ENCODE results near the gene AIF1.

AIF1 gene

DNA sequence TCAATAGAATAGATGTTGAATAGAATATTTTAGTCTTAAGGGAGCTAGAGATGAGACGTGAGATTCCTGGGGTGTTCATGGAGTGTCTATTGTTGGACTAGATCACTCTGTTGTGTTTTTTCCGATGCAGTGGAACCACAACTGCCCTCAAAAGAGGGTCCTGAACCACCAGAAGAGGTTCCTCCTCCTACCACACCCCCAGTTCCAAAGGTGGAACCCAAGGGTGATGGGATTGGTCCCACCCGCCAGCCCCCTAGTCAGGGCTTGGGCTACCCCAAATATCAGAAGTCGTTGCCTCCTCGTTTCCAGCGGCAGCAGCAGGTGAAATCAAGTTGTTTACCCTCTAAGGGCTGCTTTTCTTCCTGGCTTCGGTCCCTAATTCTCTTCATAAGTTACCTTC, 14.0 kb downstream of the AIF1 start:
- Histone ChIP-seq H3K27me3 (ENCODE audit: control insufficient read depth, insufficient read depth, low read length) (no peaks in the 10 kb centered on the region), H3K36me3 (ENCODE audit: control insufficient read depth, insufficient read depth, low read length) (peaks cover 94% of the 10 kb centered on the region), H3K9ac (ENCODE audit: low read depth, low read length) (no peak overlapping the region), H3K4me3 (ENCODE audit: low read depth, low read length) (no peak overlapping the region), H3K4me1 (ENCODE audit: control insufficient read depth, insufficient read depth, low read length) (no peaks in the 10 kb centered on the region), H3K9me3 (ENCODE audit: control insufficient read depth, insufficient read depth, low read length) (no peaks in the 10 kb centered on the region)

DNA sequence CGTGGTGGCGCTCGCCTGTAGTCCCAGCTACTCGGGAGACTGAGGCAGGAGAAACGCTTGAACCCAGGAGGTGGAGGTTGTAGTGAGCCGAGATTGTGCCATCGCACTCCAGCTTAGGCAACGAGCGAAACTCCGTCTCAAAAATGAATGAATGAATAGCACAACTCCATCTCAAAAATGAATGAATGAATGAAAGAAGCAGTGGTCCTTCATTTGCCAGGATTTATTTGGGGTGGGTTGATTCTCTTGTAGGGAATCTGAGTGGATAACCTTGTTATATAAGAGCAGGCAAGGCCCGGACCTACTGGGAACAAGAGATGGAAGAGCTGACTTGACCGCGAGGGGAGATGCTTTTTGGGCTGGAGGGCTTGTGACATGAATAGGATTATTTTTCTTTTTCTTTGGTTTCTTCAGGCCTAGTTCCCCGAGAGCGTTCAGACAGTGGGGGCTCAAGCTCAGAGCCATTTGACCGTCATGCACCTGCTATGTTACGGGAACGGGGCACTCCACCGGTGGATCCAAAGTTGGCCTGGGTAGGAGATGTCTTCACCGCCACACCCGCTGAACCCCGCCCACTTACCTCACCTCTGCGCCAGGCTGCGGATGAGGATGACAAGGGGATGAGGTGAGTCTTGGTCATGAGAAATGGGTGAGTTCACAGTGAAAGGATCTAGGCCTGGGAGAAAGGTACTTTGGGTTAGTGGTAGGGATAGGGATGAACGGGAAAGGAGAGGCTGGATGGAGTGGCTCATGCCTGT, 15.3 kb downstream of the AIF1 start:
- Histone ChIP-seq H3K9ac (ENCODE audit: low read depth, low read length) (no peak overlapping the region), H3K27me3 (ENCODE audit: control insufficient read depth, insufficient read depth, low read length) (no peaks in the 10 kb centered on the region), H3K36me3 (ENCODE audit: control insufficient read depth, insufficient read depth, low read length) (peaks cover 94% of the 10 kb centered on the region)

DNA sequence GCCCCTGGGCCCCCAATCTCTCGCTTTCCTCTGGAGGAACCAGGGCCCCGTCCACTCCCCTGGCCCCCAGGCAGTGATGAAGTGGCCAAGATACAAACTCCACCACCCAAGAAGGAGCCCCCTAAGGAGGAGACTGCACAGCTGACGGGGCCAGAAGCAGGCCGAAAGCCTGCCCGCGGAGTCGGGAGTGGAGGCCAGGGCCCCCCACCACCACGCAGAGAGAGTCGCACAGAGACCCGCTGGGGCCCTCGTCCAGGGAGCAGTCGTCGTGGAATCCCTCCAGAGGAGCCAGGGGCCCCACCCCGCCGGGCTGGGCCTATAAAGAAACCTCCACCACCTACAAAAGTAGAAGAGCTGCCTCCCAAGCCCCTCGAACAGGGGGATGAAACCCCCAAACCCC, 16.2 kb downstream of the AIF1 start:
- no peaks in the 10 kb centered on the region for H3K9me3 ChIP-seq (ENCODE audit: control insufficient read depth, insufficient read depth, low read length)
- H3K9ac ChIP-seq (ENCODE audit: low read depth, low read length): no peak overlapping the region
- H3K27me3 ChIP-seq (ENCODE audit: control insufficient read depth, insufficient read depth, low read length): no peaks in the 10 kb centered on the region
- no peaks in the 10 kb centered on the region for H3K4me1 ChIP-seq (ENCODE audit: control insufficient read depth, insufficient read depth, low read length)
- H3K4me3 ChIP-seq (ENCODE audit: low read depth, low read length): no peak overlapping the region
- peaks cover 94% of the 10 kb centered on the region for H3K36me3 ChIP-seq (ENCODE audit: control insufficient read depth, insufficient read depth, low read length)

More for the DNA sequence above, 15.3 kb downstream of the AIF1 start:
- Histone ChIP-seq H3K9me3 (ENCODE audit: control insufficient read depth, insufficient read depth, low read length) (no peaks in the 10 kb centered on the region), H3K4me1 (ENCODE audit: control insufficient read depth, insufficient read depth, low read length) (no peaks in the 10 kb centered on the region), H3K4me3 (ENCODE audit: low read depth, low read length) (no peak overlapping the region)

DNA sequence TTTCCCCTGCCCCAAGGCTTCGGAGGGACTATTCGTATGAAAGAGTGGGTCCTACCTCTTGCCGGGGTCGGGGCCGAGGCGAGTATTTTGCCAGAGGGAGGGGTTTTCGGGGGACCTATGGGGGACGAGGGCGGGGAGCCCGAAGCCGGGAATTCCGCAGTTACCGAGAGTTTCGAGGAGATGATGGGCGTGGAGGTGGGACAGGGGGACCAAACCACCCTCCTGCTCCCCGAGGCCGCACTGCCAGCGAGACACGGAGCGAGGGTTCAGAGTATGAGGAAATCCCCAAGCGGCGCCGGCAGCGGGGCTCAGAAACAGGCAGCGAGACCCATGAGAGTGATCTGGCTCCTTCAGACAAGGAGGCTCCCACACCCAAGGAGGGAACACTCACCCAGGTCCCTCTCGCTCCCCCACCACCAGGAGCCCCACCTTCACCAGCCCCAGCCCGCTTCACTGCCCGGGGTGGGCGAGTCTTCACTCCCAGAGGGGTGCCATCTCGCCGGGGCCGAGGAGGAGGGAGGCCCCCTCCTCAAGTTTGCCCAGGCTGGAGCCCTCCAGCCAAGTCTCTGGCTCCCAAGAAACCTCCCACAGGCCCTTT, 16.7 kb downstream of the AIF1 start:
- peaks cover 94% of the 10 kb centered on the region for H3K36me3 ChIP-seq (ENCODE audit: control insufficient read depth, insufficient read depth, low read length)
- no peak overlapping the region for H3K9ac ChIP-seq (ENCODE audit: low read depth, low read length)
- no peaks in the 10 kb centered on the region for H3K4me1 ChIP-seq (ENCODE audit: control insufficient read depth, insufficient read depth, low read length)
- no peak overlapping the region for H3K4me3 ChIP-seq (ENCODE audit: low read depth, low read length)
- no peaks in the 10 kb centered on the region for H3K9me3 ChIP-seq (ENCODE audit: control insufficient read depth, insufficient read depth, low read length)
- H3K27me3 ChIP-seq (ENCODE audit: control insufficient read depth, insufficient read depth, low read length): no peaks in the 10 kb centered on the region

DNA sequence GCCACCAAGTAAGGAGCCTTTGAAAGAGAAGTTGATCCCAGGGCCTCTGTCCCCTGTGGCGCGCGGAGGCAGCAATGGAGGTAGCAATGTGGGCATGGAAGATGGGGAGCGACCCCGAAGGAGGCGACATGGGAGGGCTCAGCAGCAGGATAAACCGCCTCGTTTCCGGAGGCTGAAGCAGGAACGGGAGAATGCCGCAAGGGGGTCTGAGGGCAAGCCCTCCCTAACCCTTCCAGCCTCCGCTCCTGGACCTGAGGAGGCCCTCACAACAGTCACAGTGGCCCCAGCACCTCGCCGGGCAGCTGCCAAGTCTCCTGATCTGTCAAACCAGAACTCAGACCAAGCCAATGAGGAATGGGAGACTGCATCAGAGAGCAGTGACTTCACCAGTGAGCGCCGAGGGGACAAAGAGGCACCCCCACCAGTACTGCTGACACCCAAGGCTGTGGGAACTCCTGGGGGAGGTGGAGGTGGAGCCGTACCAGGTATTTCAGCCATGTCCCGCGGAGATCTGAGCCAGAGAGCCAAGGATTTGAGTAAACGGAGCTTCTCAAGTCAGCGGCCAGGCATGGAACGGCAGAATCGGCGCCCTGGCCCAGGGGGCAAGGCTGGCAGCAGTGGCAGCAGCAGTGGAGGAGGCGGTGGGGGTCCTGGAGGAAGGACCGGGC, 17.4 kb downstream of the AIF1 start:
- Histone ChIP-seq H3K9ac (ENCODE audit: low read depth, low read length) (no peak overlapping the region), H3K9me3 (ENCODE audit: control insufficient read depth, insufficient read depth, low read length) (no peaks in the 10 kb centered on the region), H3K4me1 (ENCODE audit: control insufficient read depth, insufficient read depth, low read length) (no peaks in the 10 kb centered on the region), H3K4me3 (ENCODE audit: low read depth, low read length) (no peak overlapping the region), H3K27me3 (ENCODE audit: control insufficient read depth, insufficient read depth, low read length) (no peaks in the 10 kb centered on the region), H3K36me3 (ENCODE audit: control insufficient read depth, insufficient read depth, low read length) (peaks cover 93% of the 10 kb centered on the region)

DNA sequence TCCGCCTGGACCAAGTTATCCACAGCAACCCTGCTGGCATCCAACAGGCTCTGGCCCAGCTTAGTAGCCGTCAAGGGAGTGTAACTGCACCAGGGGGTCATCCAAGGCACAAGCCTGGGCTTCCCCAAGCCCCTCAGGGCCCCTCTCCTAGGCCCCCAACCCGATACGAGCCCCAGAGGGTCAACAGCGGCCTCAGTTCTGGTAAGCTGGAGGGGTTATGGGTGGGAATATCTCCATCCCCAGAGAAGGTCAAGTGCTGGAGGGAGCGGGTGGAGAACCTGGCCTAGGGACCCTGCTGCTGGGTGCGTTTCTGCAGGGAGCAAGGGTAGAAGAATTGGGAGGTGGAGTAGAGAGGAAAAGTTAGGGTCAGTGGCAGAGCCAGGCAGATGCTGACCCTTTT, 18.4 kb downstream of the AIF1 start:
- Histone ChIP-seq H3K4me3 (ENCODE audit: low read depth, low read length) (no peak overlapping the region), H3K9ac (ENCODE audit: low read depth, low read length) (no peak overlapping the region), H3K27me3 (ENCODE audit: control insufficient read depth, insufficient read depth, low read length) (no peaks in the 10 kb centered on the region), H3K36me3 (ENCODE audit: control insufficient read depth, insufficient read depth, low read length) (peaks cover 84% of the 10 kb centered on the region), H3K4me1 (ENCODE audit: control insufficient read depth, insufficient read depth, low read length) (no peaks in the 10 kb centered on the region), H3K9me3 (ENCODE audit: control insufficient read depth, insufficient read depth, low read length) (no peaks in the 10 kb centered on the region)

DNA sequence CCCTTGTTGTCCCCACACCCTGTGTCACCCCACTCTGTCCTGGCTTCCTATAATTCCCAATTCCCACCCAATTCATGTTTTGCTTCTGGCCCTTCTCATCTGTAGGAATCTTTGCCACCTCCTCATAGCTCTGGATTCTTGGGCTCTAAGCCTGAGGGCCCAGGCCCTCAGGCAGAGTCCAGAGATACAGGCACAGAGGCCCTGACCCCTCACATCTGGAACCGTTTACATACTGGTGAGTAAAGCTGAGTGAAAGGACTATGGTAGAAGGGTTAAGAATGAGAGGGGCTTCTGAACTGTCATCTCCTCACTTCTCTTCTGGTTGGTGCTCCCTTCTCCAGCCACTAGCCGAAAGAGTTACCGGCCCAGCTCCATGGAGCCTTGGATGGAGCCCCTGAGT, 19.1 kb downstream of the AIF1 start:
- Histone ChIP-seq H3K36me3 (ENCODE audit: control insufficient read depth, insufficient read depth, low read length) (peaks cover 84% of the 10 kb centered on the region), H3K27me3 (ENCODE audit: control insufficient read depth, insufficient read depth, low read length) (no peaks in the 10 kb centered on the region), H3K9me3 (ENCODE audit: control insufficient read depth, insufficient read depth, low read length) (no peaks in the 10 kb centered on the region), H3K9ac (ENCODE audit: low read depth, low read length) (no peak overlapping the region), H3K4me3 (ENCODE audit: low read depth, low read length) (no peak overlapping the region), H3K4me1 (ENCODE audit: control insufficient read depth, insufficient read depth, low read length) (no peaks in the 10 kb centered on the region)

DNA sequence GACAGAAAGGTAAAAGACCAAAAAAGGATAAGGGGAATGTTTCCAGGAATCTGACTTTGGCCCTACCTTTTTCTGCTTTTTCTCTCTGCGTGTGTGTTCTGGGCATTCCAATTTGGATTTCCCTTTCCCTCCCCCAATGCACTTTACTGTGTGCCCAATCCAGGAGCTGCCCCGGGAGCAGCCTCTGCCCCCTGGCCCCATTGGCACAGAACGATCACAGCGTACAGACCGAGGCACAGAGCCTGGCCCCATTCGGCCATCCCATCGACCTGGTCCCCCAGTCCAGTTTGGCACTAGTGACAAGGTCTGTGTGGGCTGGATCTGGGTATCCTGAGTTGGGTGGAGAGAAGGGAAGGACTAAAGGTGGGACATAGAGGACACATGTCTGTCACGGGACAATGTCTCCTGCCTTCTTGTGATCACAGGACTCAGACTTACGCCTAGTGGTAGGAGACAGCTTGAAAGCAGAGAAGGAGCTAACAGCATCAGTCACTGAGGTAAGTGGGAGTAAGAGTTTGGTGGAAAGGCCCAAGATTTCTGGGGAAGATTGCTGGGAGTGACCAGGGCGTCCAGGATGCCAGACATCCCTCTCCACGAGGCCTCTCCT, 20.0 kb downstream of the AIF1 start:
- Histone ChIP-seq H3K27me3 (ENCODE audit: control insufficient read depth, insufficient read depth, low read length) (no peaks in the 10 kb centered on the region), H3K4me3 (ENCODE audit: low read depth, low read length) (no peak overlapping the region), H3K4me1 (ENCODE audit: control insufficient read depth, insufficient read depth, low read length) (no peaks in the 10 kb centered on the region), H3K36me3 (ENCODE audit: control insufficient read depth, insufficient read depth, low read length) (peaks cover 87% of the 10 kb centered on the region), H3K9ac (ENCODE audit: low read depth, low read length) (no peak overlapping the region), H3K9me3 (ENCODE audit: control insufficient read depth, insufficient read depth, low read length) (no peaks in the 10 kb centered on the region)

DNA sequence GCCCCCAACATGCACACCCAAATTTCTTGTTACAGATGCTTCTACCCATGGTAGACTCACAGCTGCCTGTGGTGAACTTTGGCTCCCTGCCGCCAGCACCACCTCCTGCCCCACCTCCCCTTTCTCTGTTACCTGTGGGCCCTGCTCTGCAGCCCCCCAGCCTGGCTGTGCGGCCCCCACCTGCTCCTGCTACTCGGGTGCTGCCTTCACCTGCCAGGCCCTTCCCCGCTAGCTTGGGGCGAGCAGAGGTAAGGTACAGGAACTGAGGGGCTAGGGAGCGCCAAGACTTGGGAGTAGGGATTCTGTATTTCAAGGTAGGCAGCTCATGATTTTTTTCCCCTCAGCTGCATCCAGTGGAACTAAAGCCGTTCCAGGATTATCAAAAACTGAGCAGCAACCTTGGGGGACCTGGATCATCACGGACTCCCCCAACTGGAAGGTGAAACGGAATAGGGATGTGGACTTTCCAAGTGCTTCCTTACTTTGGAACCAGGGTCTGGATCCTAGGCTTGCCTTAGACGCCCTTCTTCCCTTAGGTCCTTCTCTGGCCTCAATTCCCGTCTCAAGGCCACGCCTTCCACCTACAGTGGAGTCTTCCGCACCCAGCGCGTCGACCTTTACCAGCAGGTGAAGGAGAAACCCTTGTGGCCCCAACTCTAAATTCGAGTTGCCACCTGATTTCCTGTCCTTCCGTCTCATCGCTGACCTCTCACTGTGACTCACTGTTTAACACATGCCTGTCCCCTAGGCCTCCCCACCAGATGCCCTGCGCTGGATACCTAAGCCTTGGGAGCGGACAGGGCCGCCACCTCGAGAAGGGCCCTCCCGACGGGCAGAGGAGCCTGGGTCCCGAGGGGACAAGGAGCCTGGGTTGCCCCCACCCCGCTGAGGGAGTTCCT, 21.9 kb downstream of the AIF1 start:
- H3K9ac ChIP-seq (ENCODE audit: low read depth, low read length): no peak overlapping the region
- H3K4me1 ChIP-seq (ENCODE audit: control insufficient read depth, insufficient read depth, low read length): no peaks in the 10 kb centered on the region
- H3K36me3 ChIP-seq (ENCODE audit: control insufficient read depth, insufficient read depth, low read length): peaks cover 88% of the 10 kb centered on the region
- no peak overlapping the region for H3K4me3 ChIP-seq (ENCODE audit: low read depth, low read length)
- H3K9me3 ChIP-seq (ENCODE audit: control insufficient read depth, insufficient read depth, low read length): no peaks in the 10 kb centered on the region
- no peaks in the 10 kb centered on the region for H3K27me3 ChIP-seq (ENCODE audit: control insufficient read depth, insufficient read depth, low read length)

DNA sequence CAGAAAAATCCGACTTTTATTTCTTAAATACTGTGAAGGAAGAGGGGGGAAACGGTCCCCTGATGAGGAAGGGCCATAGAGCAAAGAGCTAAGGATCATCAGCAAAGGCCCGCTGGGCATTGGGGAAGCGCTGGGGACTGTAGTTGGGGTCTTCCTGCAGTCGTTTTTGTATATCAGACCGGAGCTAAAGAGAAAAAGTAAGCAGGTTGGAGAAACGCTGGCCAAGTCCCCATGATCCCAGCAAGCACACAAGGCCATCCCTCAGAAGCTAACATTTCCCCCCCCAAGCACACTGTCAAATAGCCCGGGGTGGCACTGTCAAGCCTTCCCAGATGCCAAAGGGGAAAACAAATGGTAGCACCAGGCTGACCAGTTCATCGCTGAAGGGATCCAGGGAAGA, 24.0 kb downstream of the AIF1 start:
- Histone ChIP-seq H3K27me3 (ENCODE audit: control insufficient read depth, insufficient read depth, low read length) (no peaks in the 10 kb centered on the region), H3K4me1 (ENCODE audit: control insufficient read depth, insufficient read depth, low read length) (no peaks in the 10 kb centered on the region), H3K9me3 (ENCODE audit: control insufficient read depth, insufficient read depth, low read length) (no peaks in the 10 kb centered on the region), H3K4me3 (ENCODE audit: low read depth, low read length) (no peak overlapping the region), H3K36me3 (ENCODE audit: control insufficient read depth, insufficient read depth, low read length) (peaks cover 73% of the 10 kb centered on the region), H3K9ac (ENCODE audit: low read depth, low read length) (no peak overlapping the region)

DNA sequence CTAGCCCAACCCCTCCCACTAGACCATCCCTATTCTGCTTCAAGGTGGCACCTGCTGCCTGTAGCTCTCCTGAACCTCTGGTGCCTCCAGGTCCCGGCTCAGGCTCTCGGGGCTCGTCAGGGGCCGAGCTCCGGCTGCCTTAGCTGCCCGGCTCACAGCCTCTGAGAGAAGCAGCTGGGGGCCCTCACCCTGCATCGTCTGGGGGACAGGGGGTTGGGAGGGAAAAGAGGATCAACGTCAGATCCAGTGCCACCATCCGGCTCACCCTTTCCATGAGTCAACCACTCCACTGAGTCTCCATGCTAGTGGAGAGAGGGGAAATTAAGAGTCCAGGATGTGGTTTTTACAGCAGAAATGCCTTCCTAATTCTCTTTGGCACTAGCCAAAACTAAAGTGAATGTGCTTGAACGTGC, 24.4 kb downstream of the AIF1 start:
- H3K9me3 ChIP-seq (ENCODE audit: control insufficient read depth, insufficient read depth, low read length): no peaks in the 10 kb centered on the region
- no peak overlapping the region for H3K9ac ChIP-seq (ENCODE audit: low read depth, low read length)
- H3K27me3 ChIP-seq (ENCODE audit: control insufficient read depth, insufficient read depth, low read length): no peaks in the 10 kb centered on the region
- H3K4me3 ChIP-seq (ENCODE audit: low read depth, low read length): no peak overlapping the region
- H3K4me1 ChIP-seq (ENCODE audit: control insufficient read depth, insufficient read depth, low read length): no peaks in the 10 kb centered on the region
- H3K36me3 ChIP-seq (ENCODE audit: control insufficient read depth, insufficient read depth, low read length): peaks cover 73% of the 10 kb centered on the region
